GM19351 (cell line): ENCODE measurements around the gene C13orf46.

Experiments used
- ATAC-seq: cut with Tn5 transposase; IDR thresholded peaks from one replicate; pipeline ENCODE4 v1.9.1; 2021; ENCODE audit warnings: mild to moderate bottlenecking, moderate library complexity; ENCODE audit not compliant: unreplicated experiment

The C13orf46 gene

DNA sequence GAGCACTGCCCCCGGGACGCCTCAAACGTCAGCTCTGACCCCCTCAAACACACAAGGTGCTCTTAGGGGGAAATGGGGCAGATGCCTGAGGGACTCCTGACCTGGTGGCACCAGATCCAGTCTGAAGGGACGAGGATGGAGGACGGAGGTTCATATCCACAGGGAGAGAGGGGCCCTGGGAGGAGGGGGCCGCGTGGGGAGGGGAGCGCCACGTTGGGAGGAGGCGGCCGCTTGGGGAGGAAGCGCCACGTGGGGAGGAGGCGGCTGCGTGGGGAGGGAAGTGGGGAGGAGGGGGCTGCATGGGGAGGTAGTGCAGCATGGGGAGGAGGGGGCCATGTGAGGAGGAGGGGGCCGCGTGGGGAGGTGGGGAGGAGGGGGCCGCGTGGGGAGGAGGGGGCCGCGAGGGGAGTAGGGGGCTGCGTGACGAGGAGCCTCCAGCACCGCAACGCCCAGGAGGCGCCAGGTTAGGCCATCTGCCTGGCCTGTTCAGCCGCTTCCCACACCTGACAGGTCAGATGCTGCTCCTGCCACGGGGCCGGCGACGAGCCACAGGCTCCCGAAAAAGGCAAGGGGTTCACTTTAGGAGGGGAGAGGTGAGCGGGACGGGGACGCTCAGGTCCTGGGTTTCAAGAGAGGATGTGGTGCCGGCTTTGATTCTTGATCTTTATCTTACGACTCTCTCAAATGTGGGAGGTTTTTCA, 36.7 kb upstream of the C13orf46 start:
- no peak for ATAC-seq

DNA sequence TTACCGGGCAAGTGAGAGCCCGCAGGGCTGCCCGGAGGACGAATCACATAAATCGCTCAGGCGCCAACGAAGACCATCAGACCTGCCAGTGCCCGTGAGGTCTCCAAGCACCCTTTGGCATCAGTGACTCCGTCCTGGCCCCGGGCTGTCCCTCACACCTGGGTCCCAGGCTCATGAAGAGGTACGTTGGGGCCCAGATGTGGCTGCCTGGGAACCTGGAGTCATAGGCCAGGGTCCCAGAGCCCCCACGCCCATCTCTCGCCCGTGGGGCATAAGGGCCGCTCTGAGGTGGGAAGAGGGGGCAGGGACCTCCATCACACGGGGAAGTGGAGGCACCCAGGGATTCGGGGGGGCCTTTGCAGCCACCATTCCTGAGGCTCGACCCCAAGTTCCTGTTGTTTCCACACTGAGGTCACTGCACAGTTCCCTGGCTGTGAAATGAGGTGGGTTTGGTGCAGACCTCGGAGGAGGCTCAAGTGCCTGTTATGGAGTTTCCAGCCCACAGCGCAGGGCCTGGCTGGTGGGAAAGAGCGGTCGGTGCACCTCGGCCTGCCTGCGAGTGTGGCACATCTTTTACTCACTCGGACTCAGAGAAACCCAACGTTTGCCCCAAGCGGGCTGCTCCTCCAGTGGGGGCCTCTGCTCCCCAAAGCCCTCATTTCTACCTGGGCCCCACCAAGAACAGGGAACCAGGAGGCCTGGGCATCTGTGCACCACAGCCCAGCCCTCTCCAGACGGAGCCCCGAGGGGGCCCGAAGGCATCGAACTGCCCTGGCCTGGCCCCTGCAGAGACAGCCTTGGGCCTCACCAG, 35.9 kb upstream of the C13orf46 start:
- no peak for ATAC-seq

DNA sequence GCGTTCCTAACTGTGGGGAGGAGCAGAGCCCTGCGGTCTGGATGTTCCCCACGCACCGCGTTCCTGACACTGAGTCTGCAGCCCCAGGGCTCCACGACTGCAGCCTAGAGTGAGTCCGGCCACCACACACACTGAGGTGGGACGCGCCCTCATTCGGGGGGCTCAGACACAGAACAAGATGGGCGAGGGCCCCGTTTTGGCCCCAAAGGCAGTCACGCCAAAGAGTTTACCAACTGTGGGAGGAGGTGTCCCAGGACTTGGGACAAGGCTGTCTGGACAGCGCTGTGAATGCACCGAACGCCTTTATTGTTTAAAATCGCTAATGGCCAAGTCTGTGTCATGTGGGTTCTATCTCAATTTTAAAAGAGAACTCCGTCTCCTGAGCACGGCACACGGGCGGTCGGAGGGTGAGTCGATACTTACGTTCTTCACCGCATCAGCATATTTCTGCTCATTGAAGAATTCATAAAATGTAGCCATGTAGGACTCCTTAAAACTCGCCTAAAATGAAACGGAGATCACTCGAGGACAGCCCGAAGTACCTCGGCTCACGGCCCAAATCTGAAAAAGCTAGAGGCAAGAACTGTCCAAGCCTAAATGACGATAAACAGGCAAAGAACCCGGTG, 35.2 kb upstream of the C13orf46 start:
- ATAC-seq, result no peak

DNA sequence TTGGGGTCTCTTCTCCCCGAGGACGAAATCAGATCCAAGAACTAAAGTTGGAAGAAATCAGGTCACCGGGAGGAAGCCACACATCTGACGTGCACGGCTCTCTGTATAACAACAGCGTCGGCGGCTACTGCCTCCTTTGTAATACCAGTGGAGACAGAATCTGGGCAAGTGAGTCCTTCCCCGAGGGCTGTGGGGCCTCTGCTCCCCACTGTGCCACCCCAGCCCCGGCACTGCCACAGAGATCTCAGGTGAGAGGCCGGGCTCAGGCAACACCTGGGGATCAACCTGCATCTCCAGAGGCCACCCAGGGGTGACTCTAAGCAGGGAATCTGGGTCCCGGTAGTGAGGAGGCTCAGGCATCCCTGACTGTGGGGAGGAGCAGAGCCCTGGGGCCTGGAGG, 33.7 kb upstream of the C13orf46 start:
- ATAC-seq, result no peak

DNA sequence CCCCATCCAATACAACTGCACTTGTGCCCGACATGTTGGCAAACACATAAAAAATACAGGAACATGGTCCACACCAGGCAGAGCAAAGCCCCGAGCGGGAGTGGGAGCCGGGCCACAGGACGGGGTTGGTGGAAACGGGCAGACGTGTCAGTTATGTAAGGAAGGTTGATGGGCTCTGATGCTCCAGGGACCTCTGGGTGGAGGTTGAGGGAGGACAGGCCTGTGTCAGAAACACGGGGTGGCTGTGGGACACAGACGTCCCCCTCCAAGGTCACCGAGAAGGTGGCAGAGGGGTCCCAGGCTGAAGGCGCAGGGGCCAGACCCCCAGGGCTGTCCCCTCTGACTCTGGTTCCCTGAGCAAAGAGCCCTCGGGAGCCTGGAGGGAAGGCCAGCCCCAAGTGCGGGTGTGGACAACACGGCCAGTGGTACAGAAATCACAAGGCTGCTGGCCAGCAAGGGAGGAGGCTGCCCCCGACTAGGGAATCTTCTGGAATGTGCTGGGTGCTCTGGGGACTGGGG, 31.4 kb upstream of the C13orf46 start:
- no peak for ATAC-seq

DNA sequence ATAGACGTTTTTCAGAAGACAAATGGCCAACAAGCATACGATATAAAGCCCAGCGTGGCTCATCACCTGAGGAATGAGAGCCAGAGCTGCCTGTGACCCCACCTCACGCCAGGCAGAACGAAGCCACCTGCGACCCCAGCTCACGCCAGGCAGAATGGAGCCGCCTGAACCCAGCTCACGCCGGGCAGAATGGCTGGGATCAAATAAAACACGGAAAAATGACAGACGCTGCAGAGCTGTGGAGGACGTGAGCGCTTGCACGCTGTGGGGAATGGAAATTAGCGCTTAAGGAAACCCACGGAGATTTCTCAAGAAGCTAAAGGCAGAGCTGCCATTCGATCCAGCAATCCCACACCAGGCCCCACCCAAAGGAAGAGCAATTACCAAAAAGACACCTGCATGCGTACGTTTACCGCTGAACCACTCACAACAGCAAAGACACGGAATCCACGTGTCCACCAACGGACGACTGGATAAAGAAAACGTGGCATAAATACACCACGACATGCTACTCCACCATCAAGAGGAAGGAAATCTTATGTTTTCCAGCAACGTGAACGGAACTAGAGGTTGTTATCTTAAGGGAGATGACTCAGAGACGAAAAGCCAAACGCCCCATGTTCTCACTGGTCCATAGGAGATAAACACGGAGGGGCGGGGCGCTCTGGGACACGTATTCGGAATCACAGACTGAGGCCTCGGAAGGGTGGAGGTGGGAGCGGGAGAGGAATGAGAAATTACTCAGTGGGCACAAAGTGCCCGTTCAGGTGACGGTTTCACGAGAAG, 30.7 kb upstream of the C13orf46 start:
- ATAC-seq, result no peak

DNA sequence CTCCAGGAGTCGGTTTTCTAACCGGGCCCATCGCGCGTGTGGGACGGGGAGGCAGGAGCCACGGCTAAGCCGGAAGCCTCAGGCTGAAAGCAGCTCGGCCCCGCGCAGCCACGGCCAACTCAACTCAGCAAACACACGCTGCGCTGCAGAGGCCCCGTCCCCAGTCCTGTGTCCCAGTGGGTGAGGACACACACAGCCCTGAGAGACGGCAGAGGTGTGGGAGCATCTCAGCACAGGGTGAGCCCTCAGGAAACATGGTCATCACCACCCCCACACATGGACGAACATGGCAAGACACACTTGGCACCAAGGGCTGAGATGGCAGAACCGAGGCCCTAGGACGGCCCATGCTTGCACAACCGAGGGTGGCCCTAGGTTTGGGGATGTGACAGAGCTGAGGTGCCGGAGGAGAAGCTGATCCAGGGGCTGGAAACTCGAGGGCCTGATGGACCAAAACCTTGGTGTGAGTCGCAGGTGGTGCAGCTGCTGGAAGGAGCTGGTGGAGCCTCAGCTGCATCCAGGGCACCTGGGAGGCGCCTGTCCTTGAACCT, 29.0 kb upstream of the C13orf46 start:
- no peak for ATAC-seq

DNA sequence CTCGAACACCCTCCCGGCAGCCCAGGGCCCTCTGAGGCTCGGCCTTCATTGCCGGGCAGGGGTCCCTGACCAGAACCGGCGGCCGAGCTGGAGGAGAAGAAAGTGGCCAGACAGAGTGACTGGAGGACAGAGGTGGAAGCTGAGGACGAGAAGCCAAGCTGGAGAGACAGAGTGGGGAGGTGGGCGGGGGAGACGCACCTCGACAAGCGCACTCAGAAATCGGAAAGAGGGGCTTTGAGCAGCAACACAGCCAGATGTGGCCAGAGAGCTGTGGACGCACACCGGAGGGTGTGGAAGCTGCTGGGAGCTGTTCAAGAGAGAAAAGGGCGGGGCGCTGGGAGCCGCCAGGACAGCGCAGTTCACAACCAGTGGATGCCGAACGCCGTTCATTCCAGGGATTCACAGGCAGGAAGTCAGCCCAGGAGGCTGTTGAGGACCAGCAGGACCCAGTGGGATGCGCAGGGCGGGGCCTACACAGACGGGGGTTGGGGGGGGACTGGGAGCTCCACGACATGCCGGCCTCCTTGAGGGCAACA, 28.2 kb upstream of the C13orf46 start:
- ATAC-seq, result no peak

DNA sequence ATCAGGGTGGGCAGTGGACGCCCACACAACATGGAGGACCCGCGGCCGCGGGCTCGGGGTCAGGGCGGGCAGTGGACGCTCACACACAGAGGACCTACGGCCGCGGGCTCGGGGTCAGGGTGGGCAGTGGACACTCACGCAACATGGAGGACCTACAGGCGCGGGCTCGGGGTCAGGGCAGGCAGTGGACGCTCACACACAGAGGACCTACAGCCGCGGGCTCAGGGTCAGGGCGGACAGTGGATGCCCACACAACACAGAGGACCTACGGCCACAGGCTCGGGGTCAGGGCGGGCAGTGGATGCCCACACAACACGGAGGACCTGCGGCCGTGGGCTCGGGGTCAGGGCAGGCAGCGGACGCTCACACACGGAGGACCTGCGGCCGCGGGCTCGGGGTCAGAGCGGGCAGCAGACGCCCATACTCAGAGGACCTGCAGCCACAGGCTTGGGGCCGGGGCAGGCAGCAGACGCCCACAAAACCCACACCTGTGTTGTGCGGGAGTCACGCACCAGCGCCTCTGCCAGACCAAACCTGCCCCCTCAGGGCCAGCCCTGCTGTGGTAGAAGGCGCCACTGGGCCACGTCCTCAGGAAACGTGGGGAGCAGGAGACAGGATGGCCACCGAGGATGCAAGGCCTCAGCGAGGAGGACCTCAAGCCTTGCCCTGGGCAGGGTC, 27.6 kb upstream of the C13orf46 start:
- no peak for ATAC-seq

DNA sequence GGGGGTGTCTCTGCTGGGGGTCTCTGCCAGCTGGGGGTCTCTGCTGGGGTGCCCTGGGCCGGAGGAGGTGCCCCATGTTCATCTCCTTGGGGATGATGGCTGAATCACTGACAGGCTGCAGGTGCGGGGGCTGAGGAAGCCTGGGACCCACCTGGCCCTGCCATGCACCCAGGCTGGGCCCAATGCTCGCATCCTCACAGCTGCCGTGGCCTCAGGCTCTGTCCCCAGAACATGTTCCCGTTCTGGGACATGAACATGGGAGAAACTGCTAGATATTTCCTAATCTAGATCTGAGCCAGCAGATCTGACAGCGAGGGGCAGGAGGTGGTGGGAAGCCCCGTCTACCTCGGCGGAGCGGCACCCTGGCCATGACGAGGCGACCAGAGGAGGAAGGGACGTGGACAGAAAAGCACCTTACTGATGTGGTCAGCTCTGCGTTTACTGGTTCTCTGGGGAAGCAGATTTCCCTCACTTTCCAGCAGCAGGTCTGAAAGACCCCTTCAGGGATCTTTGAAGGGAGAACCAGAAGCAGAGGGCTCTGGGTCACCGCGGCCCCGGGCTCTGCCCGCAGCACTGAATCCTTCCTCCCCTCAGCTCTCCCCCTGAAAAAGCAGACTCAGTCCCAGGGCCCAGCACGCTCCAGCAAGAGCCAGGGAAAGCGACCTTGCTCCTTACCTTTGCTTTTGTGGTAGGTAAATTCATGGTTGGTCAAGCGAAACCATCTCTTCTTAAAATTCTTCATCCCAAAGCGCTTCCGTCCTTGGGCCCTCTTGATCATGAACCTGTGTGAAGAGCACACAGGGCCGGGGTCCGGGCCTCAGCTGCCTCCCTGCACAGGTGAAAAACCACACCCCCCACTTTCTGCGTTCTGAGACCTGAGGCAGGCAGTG, 26.5 kb upstream of the C13orf46 start:
- ATAC-seq, result no peak

DNA sequence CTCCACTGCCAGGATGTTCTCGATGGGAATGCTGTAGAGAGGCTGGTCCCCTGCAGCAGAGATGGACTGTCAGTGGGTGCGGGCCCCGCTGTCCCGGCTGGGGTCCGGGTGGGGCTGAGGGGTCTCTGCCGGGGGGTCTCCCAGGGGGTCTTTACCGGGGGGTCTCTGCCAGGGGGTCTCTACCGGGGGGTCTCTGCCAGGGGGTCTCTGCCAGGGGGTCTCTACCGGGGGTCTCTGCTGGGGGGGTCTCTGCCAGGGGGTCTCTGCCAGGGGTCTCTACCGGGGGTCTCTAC, 25.7 kb upstream of the C13orf46 start:
- no peak for ATAC-seq

DNA sequence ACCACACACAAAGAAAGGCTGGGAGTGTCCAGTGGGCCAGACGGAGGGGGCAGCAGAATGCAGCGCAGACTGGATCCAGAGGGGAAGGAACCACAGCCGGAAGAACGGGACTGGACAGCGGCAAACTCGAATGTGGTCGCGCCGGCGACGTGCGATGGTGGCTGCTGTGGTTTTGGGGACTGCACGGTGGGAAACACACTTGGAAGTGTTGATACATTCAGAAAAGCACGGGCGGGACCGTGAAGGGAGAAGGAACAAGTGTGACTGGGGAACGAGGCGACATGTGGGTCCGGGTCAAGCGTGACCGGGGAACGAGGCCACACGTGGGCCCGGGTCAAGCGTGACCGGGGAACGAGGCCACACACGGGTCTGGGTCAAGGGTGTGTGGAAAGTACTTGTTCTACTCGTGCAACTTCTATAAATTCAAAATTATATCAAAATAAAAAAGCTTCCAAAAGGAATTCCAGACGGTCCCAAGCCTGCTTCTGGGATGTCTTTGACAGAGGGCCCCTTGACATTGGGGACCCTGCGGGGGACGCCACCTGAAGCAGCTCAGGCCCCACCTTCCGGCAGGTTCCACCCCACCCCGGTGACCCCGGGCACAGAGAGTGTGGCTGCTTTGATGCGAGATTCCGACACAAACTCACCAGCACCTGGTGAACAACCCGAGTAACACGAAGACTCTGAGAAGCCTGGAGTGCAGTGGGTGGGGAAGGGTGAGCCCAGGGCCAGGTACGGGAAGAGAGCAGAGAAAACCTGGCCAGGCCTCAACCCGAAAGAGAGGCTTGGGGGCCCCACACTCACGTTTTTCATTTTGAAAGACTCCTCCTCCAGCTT, 25.1 kb upstream of the C13orf46 start:
- no peak for ATAC-seq

DNA sequence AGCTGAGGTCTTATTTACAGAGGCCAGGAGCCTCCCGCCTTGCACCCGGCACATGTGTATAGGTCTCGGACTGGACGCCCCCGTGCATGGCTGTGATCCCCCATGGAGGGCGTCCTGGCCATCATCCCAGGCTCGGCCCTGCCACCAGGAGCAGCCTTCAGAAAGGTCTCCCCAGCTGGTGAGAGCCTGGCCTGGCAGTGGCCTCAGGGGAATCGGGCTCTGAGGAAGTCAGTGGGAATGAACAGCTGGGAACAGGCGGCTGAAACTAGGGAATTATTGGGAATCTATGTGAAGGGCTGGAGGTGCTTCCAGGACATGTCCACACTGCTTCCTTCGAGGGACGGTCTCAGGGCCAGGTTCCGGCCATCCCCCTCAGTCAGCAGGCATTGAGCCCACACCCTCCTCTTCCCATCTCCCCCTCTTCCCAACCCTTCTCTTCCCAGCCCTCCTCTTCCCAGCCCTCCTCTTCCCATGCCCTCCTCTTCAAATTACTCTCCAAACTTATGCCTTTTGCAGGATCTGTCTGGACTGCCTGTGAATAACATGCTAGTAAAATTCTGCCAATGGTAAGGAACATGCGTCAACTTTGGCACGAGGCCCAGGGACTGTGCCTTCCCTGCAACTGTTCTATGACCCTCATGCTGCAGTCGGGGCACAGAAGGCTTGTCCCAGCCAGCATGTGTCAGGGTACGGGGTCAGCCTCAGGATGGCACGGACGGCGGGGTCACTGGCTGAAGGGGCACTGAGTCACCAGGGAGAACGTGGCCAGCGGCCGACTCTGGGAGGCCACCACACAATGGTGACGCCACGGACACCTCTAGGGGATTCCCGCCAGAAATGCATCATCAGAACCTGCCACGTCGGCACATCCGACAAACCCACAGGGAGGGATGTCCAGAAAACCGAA, 24.2 kb upstream of the C13orf46 start:
- no peak for ATAC-seq

DNA sequence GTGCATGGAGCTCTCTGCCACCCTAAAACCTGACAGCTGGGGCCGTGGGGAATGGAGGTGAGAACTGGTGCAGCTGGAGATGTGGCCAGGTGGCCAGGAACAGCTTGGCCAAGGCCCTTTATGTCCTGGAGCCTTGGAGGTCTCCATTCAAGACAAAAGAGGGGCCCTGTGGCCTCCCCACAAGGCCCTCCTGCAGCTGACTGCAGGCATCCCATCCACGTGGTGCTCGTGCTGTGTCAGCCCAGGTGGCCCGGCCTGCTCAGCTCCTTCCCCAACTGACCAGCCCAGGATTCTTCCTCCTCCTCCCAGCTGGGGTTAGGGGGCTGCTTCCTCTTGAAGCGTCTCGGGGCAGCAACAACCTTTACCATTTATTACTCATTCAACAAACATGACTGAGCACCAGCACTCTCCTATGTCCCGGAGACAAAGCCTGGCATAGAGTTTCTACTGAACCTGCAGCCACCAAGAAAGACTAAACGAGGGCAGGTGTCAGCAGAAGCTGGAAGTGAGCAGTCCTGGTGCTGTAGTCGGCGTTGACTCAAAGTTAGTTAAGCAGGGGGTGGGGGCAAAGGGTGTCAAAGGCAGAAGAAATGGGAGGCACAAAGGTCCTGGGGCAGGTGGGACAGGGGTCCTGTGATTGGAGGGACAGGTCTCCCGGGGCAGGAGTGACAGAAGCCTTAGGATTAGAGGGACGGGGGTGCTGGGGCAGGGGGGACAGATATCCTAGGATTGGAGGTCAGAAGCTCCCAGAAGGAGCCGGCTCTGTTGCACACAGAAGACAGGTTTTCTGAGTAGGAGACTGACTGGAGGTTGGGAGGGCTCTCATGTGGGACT, 23.3 kb upstream of the C13orf46 start:
- no peak for ATAC-seq

DNA sequence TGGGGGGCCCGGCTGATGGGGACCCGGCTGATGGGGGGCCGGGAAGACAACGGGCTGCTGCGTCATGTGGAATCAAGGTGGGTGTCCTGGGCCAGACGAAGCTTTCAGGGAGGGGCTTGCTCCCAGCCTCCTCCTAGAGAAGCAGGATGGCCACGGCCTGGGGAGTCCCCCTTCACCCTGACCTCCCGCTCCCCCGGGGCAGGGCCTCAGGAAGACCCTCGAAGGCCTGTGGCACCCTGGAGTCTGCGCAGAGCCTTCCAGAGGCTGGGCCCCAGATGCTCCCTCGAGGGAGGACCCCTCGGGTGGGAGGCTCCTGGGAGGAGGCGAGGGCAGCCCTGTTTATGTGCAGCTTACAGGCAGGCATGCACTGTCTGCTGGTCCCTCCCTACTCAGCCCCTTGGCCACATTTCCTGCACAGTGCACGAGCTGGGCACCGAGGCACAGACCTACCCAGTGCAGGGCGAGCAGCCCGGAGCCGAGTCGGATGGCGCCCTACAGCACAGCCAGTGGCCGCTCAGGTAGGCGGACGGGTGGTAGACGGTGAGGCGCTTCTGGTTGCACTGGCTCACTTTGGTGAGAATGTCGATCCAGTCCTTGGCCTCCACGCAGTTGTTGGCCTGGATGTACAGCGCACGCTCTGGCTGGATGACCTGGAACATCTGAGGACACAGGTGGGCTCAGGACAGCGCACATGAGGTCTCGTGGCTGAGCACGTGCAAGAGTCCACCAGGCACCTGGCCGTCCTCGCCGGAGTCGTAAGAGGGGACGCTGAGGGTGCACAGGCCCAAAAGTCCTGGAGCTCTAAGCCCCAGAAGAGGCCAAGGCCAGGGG, 22.4 kb upstream of the C13orf46 start:
- no peak for ATAC-seq
